Pancreas (tissue), 10 donors: Measurements from ENCODE around the gene CD28. TPM values are rescaled to one million over a fixed set of nuclear protein-coding genes. Genes with fewer than 3 reads are reported as not detected.
A peak's percentile ranks its signal among the peaks of the same experiment; 100 is the strongest.

Source experiments
- ATAC-seq, 4 donors: fragments of 200-7000 bp; cut with Tn5 transposase; one replicate each; pipeline versions ENCODE4 v1.8.0 to v1.9.1; 2020; ENCODE audit warnings: mild to moderate bottlenecking in 4 of 4, moderate library complexity in 4 of 4
- DNase-seq, 6 donors: peaks; one replicate each; pipeline ENCODE4 v3.0.0-alpha.2; 2020
- FAIRE-seq: peaks from 2 replicates; lab custom pipeline; 2012; peaks lifted over from hg19 to GRCh38; lab: Jason Lieb, UNC
- H3K27ac ChIP-seq, 4 donors: fragments of 200-600 bp; sonication (generic); 1 replicate in 3 of 4; 2 replicates in 1 of 4; pipeline versions ENCODE4 v1.5.0 to v1.8.0; 2020
- H3K27me3 ChIP-seq, 4 donors: fragments of 200-600 bp; one replicate each; pipeline ENCODE4 v1.8.0; 2021
- H3K36me3 ChIP-seq, 3 donors: fragments of 200-600 bp; sonication (generic) in 1 of 3; one replicate each; pipeline versions ENCODE4 v1.5.0 to v1.8.0; 2020 to 2021
- H3K4me1 ChIP-seq, 3 donors: fragments of 200-600 bp; one replicate each; pipeline ENCODE4 v1.8.0; 2021
- H3K4me3 ChIP-seq, 4 donors: fragments of 200-600 bp; sonication (generic) in 2 of 4; one replicate each; pipeline versions ENCODE4 v1.5.0 to v1.8.0; 2020 to 2021
- H3K9me3 ChIP-seq, 4 donors: fragments of 200-600 bp; one replicate each; pipeline ENCODE4 v1.8.0; 2021
- WGBS, 2 donors: extraction: QIAGEN DNeasy Blood & Tissue Kit; methylation state at CpG; one replicate each; pipeline ENCODE4 v1.1.7; 2013; 5-methylcytosine and 5-hydroxymethylcytosine counted together
- intact Hi-C, 3 donors: fragments of 100-400 bp; cut with DNase I; formaldehyde crosslinking; loops; one replicate each; pipeline versions ENCODE4 v1.11.1 to v1.14.2; 2022
- polyA plus RNA-seq, 2 donors: library from polyadenylated mRNA; stranded (reverse); fragments of 200-250 nt; gene quantifications; one replicate each; pipeline ENCODE4 v1.2.3, GENCODE V29; 2013
- total RNA-seq, 6 donors: library from RNA; stranded (reverse); fragmentation: NEBNext Ultra II Directional in 4 of 6; extraction: Animal tissue kit (Norgen Biotek cat#: 25700) in 4 of 6; gene quantifications; one replicate each; pipeline versions ENCODE4 v1.2.1 to v1.2.4, GENCODE V29; 2021 to 2023
- TF ChIP-seq, protein P1 (sequence below), 4 donors: fragments of 200-600 bp; sonication (generic) in 3 of 4; IDR thresholded peaks; one replicate each; pipeline versions ENCODE4 v1.5.0 to v1.8.0; 2021; ENCODE audit warnings: antibody characterized with exemption in 4 of 4
- donor health status: healthy with polysubstance abuse.
- donor health status: DM: no; HTN: no; CAD: no; lungs with moderate emphysema.
- donor health status: DM: no; HTN: no; CAD: no.
- donor health status: control.
- donor health status: control.
- donor health status: Bipolar disorder and iron deficiency.
- donor health status: DM: yes; HTN: yes; CAD: no.
- donor health status: DM: no; HTN: no; CAD: no.
- donor health status: DM: no; HTN: no; CAD: no.
- donor health status: DM: yes; HTN: yes; CAD: no.

The CD28 gene
- total and polyA plus RNA-seq, 8 donors, result 0.08 to 0.63 (median 0.28) TPM; not detected in 1

GRCh38 chr2:203683421-203683820 lies 23.0 kb upstream of the CD28 start:
- H3K36me3 ChIP-seq, result no peaks in the 10 kb centered on the region
- H3K4me1 ChIP-seq, result peaks cover 0 to 2% (median 0%) of the 10 kb centered on the region in 3 donors
- ATAC-seq (no peak), DNase-seq (no peak), FAIRE-seq (no peak)
- peak overlapping the region in 2 of 4 donors; percentile 16 to 30 for H3K27ac ChIP-seq
- WGBS, 2 donors, result 83 to 87% methylated on average over 4 of the region's 4 CpGs
- no peak overlapping the region for H3K4me3 ChIP-seq
- TF ChIP-seq, protein P1, sequence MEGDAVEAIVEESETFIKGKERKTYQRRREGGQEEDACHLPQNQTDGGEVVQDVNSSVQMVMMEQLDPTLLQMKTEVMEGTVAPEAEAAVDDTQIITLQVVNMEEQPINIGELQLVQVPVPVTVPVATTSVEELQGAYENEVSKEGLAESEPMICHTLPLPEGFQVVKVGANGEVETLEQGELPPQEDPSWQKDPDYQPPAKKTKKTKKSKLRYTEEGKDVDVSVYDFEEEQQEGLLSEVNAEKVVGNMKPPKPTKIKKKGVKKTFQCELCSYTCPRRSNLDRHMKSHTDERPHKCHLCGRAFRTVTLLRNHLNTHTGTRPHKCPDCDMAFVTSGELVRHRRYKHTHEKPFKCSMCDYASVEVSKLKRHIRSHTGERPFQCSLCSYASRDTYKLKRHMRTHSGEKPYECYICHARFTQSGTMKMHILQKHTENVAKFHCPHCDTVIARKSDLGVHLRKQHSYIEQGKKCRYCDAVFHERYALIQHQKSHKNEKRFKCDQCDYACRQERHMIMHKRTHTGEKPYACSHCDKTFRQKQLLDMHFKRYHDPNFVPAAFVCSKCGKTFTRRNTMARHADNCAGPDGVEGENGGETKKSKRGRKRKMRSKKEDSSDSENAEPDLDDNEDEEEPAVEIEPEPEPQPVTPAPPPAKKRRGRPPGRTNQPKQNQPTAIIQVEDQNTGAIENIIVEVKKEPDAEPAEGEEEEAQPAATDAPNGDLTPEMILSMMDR (IDR thresholded peaks at IDR 0.05), result no peak
- H3K27me3 ChIP-seq, result no peaks in the 10 kb centered on the region
- H3K9me3 ChIP-seq, result no peaks in the 10 kb centered on the region
- intact Hi-C loops, result no loop called here

GRCh38 chr2:203683932-203684556 lies 22.4 kb upstream of the CD28 start:
- Histone ChIP-seq H3K27me3 (no peaks in the 10 kb centered on the region), H3K9me3 (no peaks in the 10 kb centered on the region), H3K4me1 (peaks cover 0 to 2% (median 0%) of the 10 kb centered on the region in 3 donors), H3K36me3 (no peaks in the 10 kb centered on the region), H3K4me3 (no peak overlapping the region), H3K27ac (peak overlapping the region in 2 of 4 donors; percentile 16 to 30)
- 87 to 88% methylated on average over 1 of the region's 1 CpG for WGBS, 2 donors
- FAIRE-seq (no peak), DNase-seq (no peak), ATAC-seq (peak in 3 of 4 donors; percentile 56 to 88 (median 79))
- TF ChIP-seq, protein P1 (IDR thresholded peaks at IDR 0.05), result no peak
- intact Hi-C loops, result no loop called here

DNA sequence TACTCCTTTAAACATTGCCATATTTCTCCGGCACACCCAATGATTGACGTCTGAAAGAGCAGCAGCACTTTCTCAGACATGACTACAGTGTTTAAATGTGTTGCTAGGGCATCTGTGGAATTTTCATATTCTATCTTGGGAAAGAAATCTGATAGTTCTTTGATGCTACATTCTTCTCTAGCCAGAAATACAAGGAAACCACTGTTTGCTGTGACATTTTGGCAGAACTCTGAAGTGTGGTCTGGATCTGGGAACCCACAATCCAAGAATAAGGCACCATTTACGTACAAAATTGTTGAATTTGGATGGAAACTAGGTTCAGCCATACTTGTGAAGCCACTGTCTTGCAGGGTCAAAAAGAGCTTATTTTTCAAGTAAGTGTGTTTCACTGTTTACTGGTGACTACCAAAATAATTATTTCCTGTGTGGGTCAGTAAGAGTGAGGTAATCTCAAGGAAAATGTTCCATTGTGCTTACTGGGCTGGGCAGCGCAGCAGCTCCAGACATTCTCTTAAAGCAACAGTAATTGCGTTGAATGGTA lies 21.3 kb upstream of the CD28 start:
- no peaks in the 10 kb centered on the region for H3K9me3 ChIP-seq
- FAIRE-seq, result no peak
- DNase-seq, result no peak
- TF ChIP-seq, protein P1 (IDR thresholded peaks at IDR 0.05), result no peak
- H3K27me3 ChIP-seq, result no peaks in the 10 kb centered on the region
- intact Hi-C loops, result no loop called here
- no peak overlapping the region for H3K27ac ChIP-seq
- no peak overlapping the region for H3K4me3 ChIP-seq
- ATAC-seq, result peak in 3 of 4 donors; percentile 25 to 43 (median 32)
- WGBS, 2 donors, result 84 to 85% methylated on average over 5 of the region's 5 CpGs
- H3K36me3 ChIP-seq, result no peaks in the 10 kb centered on the region
- peaks cover 0 to 2% (median 0%) of the 10 kb centered on the region in 3 donors for H3K4me1 ChIP-seq

DNA sequence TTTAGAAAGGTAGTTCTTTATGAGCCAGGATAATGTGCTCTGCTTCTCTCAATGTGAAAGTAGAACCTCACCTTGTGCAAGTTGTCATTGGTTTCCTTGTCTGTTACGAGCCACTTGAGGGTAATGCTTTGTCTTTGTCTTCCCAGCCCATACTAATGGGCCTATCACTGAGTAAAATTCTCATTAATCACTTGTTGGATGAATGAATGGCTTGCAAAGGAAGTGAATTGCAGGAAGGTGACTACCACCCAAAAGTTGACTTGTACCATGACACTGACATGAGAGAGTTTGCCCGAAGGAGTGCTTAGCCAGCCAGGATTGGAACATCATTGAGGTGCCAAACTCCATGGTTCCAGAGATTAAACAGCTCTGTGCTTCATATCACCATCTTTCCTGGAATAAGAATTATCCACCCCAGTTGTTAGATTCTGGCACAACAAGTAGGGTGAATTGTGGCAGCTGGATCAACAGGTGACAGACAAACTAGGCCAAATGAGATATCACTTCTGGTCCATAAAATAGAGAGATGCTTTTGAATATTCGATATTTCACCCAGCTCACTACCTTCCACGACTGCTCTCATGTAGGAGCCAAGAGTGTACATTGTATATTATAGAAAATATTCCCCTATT lies 20.5 kb upstream of the CD28 start:
- intact Hi-C loops, result no loop called here
- DNase-seq (no peak), FAIRE-seq (no peak), ATAC-seq (no peak)
- TF ChIP-seq, protein P1 (IDR thresholded peaks at IDR 0.05), result no peak
- Histone ChIP-seq H3K27ac (no peak overlapping the region), H3K4me1 (peaks cover 0 to 2% (median 0%) of the 10 kb centered on the region in 3 donors), H3K27me3 (no peaks in the 10 kb centered on the region), H3K9me3 (no peaks in the 10 kb centered on the region), H3K36me3 (no peaks in the 10 kb centered on the region), H3K4me3 (no peak overlapping the region)
- WGBS, 2 donors, result 77 to 82% methylated on average over 4 of the region's 4 CpGs
